GM23338 (cell line): Measurements from ENCODE around the gene CASTOR1. TPM values are rescaled to one million over a fixed set of nuclear protein-coding genes. Genes with fewer than 3 reads are reported as not detected.

Experiments used
- ATAC-seq: fragments of 200-7000 bp; cut with Tn5 transposase; 3 replicates; pipeline ENCODE4 v1.9.1; 2020
- DNase-seq: peaks from one replicate; pipeline ENCODE4 v3.0.0-alpha.2; 2015; ENCODE audit warnings: low spot score
- H2AFZ ChIP-seq: fragments of 200-600 bp; sonication (generic); 2 replicates; pipeline ENCODE4 v1.8.0; 2016; ENCODE audit warnings: antibody characterized with exemption, mild to moderate bottlenecking, moderate library complexity
- H3F3A ChIP-seq: fragments of 200-600 bp; sonication (generic); replicated peaks from 2 replicates; pipeline ENCODE4 v1.8.0; 2017; ENCODE audit warnings: antibody characterized with exemption, mixed run types, low read depth
- H3K27ac ChIP-seq: fragments of 200-600 bp; sonication (generic); 2 replicates; pipeline ENCODE4 v1.6.1; 2016; ENCODE audit warnings: low read depth
- H3K27me3 ChIP-seq: fragments of 200-600 bp; sonication (generic); 2 replicates; pipeline ENCODE4 v1.8.0; 2016; ENCODE audit warnings: mild to moderate bottlenecking, mixed run types, moderate library complexity; ENCODE audit not compliant: insufficient read depth
- H3K36me3 ChIP-seq: fragments of 200-600 bp; sonication (generic); 2 replicates; pipeline ENCODE4 v1.8.0; 2016; ENCODE audit warnings: mild to moderate bottlenecking; ENCODE audit not compliant: insufficient read depth
- H3K4me1 ChIP-seq: fragments of 200-600 bp; sonication (generic); 2 replicates; pipeline ENCODE4 v1.8.0; 2016; ENCODE audit warnings: mild to moderate bottlenecking, moderate library complexity; ENCODE audit not compliant: insufficient read depth
- H3K4me2 ChIP-seq: fragments of 200-600 bp; sonication (generic); 2 replicates; pipeline ENCODE4 v1.7.1; 2017; ENCODE audit warnings: mixed run types
- H3K4me3 ChIP-seq: fragments of 200-600 bp; sonication (generic); 2 replicates; pipeline ENCODE4 v1.6.1; 2016; ENCODE audit warnings: mixed run types
- H3K79me2 ChIP-seq: fragments of 200-600 bp; sonication (generic); replicated peaks from 2 replicates; pipeline ENCODE4 v1.8.0; 2017; ENCODE audit warnings: mild to moderate bottlenecking; ENCODE audit not compliant: insufficient read depth
- H3K9me2 ChIP-seq: fragments of 200-600 bp; sonication (generic); 2 replicates; pipeline ENCODE4 v1.8.0; 2017; ENCODE audit not compliant: insufficient read depth
- H4K20me1 ChIP-seq: fragments of 200-600 bp; sonication (generic); replicated peaks from 2 replicates; pipeline ENCODE4 v1.8.0; 2017; ENCODE audit warnings: mild to moderate bottlenecking; ENCODE audit not compliant: insufficient read depth
- H3K27ac Mint-ChIP-seq: 2 replicates; pipeline ENCODE4 v1.8.0; 2020; ENCODE audit warnings: inconsistent platforms, mild to moderate bottlenecking, moderate library complexity, mixed read lengths
- H3K27me3 Mint-ChIP-seq: 3 replicates; pipeline ENCODE4 v1.8.0; 2022; ENCODE audit warnings: low read depth, mild to moderate bottlenecking, moderate library complexity, mixed read lengths, inconsistent platforms; ENCODE audit not compliant: insufficient read depth, poor library complexity
- H3K36me3 Mint-ChIP-seq: 3 replicates; pipeline ENCODE4 v1.8.0; 2021; ENCODE audit warnings: low read depth, mild to moderate bottlenecking, inconsistent platforms, moderate library complexity, mixed read lengths
- H3K4me1 Mint-ChIP-seq: 3 replicates; pipeline ENCODE4 v1.8.0; 2020; ENCODE audit warnings: mild to moderate bottlenecking, inconsistent platforms, mixed read lengths
- H3K4me3 Mint-ChIP-seq: 3 replicates; pipeline ENCODE4 v1.8.0; 2021; ENCODE audit warnings: moderate library complexity, mild to moderate bottlenecking, inconsistent platforms, mixed read lengths
- H3K9me3 Mint-ChIP-seq: 3 replicates; pipeline ENCODE4 v1.8.0; 2020; ENCODE audit warnings: moderate library complexity, mild to moderate bottlenecking, inconsistent platforms, mixed read lengths
- CREB1 ChIP-seq: fragments of 250-450 bp; sonication (Bioruptor Pico); IDR thresholded peaks from 2 replicates; pipeline ENCODE4 v1.5.0; 2020; ENCODE audit warnings: low read depth, mild to moderate bottlenecking, moderate library complexity
- EZH2 ChIP-seq: fragments of 200-600 bp; sonication (generic); IDR thresholded peaks from one replicate; pipeline ENCODE4 v1.8.0; 2017; ENCODE audit warnings: antibody characterized with exemption, mild to moderate bottlenecking, low read depth; ENCODE audit not compliant: unreplicated experiment
- EZH2phosphoT487 ChIP-seq: fragments of 200-600 bp; sonication (generic); IDR thresholded peaks from one replicate; pipeline ENCODE4 v1.8.1; 2018; ENCODE audit warnings: antibody characterized with exemption; ENCODE audit not compliant: unreplicated experiment
- JUNB ChIP-seq: IDR thresholded peaks from one replicate; pipeline ENCODE4 v1.6.1; 2016; ENCODE audit warnings: antibody characterized with exemption; ENCODE audit not compliant: unreplicated experiment
- NANOG ChIP-seq: IDR thresholded peaks from 2 replicates; pipeline ENCODE4 v1.6.1; 2016; ENCODE audit warnings: antibody characterized with exemption, borderline replicate concordance
- POLR2AphosphoS5 ChIP-seq: IDR thresholded peaks from 2 replicates; pipeline ENCODE4 v1.6.1; 2016; ENCODE audit warnings: antibody characterized with exemption, low read depth
- STAT1 ChIP-seq: IDR thresholded peaks from one replicate; pipeline ENCODE4 v1.6.1; 2016; ENCODE audit warnings: antibody characterized with exemption; ENCODE audit not compliant: unreplicated experiment
- ZNF114 ChIP-seq: fragments of 250-450 bp; sonication (Bioruptor Pico); IDR thresholded peaks from 2 replicates; pipeline ENCODE4 v1.5.0; 2020; ENCODE audit warnings: mild to moderate bottlenecking, moderate library complexity
- ZNF331 ChIP-seq: fragments of 250-450 bp; sonication (Bioruptor Pico); IDR thresholded peaks from 2 replicates; pipeline ENCODE4 v1.5.0; 2020; ENCODE audit warnings: low read depth, mild to moderate bottlenecking, moderate library complexity
- polyA plus RNA-seq: library from polyadenylated mRNA; unstranded; fragments of >200 nt; fragmentation: Nextera tagmentation; extraction: Ambion mirVana; gene quantifications from 2 replicates; pipeline ENCODE4 v1.2.1, GENCODE V29; 2016
- total RNA-seq: library from RNA; depleted of rRNA; stranded (reverse); fragments of >200 nt; shearing (Covaris generic); gene quantifications from 2 replicates; pipeline ENCODE4 v1.2.3, GENCODE V29; 2014
- TF ChIP-seq, protein P1 (sequence below), 2 experiments: fragments of 200-600 bp in 1 of 2; sonication (generic) in 1 of 2; conservative IDR thresholded peaks; 2 replicates each; pipeline versions ENCODE4 v1.5.1 to v1.6.1; 2016 to 2017; ENCODE audit warnings: antibody characterized with exemption in 2 of 2, low read depth in 2 of 2, mild to moderate bottlenecking in 2 of 2, moderate library complexity in 1 of 2
- TF ChIP-seq, protein P2 (sequence below): fragments of 250-450 bp; sonication (Bioruptor Pico); IDR thresholded peaks from 2 replicates; pipeline ENCODE4 v1.5.0; 2020; ENCODE audit warnings: mild to moderate bottlenecking, moderate library complexity
- TF ChIP-seq, protein P3 (sequence below): IDR thresholded peaks from 2 replicates; pipeline ENCODE4 v1.6.1; 2016; ENCODE audit warnings: antibody characterized with exemption
- TF ChIP-seq, protein P4 (sequence below): IDR thresholded peaks from one replicate; pipeline ENCODE4 v1.6.1; 2018; ENCODE audit warnings: antibody characterized with exemption; ENCODE audit not compliant: unreplicated experiment

The CASTOR1 gene
- total and polyA plus RNA-seq, 2 experiments from 2014 or later: 11.3 to 23.2 TPM

DNA sequence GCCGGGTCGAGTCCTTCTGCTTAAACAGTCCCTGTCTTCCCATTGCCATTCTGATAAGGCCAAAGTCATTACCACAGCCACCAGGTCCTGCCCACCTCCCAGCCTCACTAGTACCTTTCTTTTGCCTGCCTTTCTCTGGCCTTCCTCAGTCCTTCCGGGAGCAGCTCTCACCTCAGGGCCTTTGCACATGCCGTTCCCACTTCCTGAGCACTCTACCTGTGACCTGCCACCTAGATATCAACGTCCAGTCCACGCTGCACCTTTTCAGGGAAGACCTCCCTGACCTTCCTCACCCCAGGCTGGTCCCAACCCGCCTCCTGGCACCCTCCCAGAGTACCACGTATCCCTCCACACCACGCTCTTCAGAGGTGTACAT, 14.9 kb downstream of the CASTOR1 start:
- Histone ChIP-seq H3K36me3 (no peaks in the 10 kb centered on the region), H3K79me2 (no peaks in the 10 kb centered on the region), H3K9me2 (no peaks in the 10 kb centered on the region), H2AFZ (no peak overlapping the region), H3K4me3 (no peak overlapping the region), H3K27ac (no peak overlapping the region), H4K20me1 (no peaks in the 10 kb centered on the region), H3K4me2 (no peak overlapping the region), H3K4me1 (0 out of 2 replicates have a peak, but pooled peaks cover 4% of the 10 kb centered on the region), H3K27me3 (no peaks in the 10 kb centered on the region), H3F3A (no peaks in the 10 kb centered on the region)
- no peak for DNase-seq
- Mint-ChIP-seq H3K4me1 (peaks cover 9% of the 10 kb centered on the region), H3K4me3 (no peak overlapping the region), H3K27me3 (peaks cover 22% of the 10 kb centered on the region), H3K27ac (no peak overlapping the region), H3K9me3 (no peaks in the 10 kb centered on the region), H3K36me3 (no peaks in the 10 kb centered on the region)
- ATAC-seq: no peak
- TF ChIP-seq CREB1 (no peak), POLR2AphosphoS5 (no peak), STAT1 (no peak), NANOG (no peak), EZH2phosphoT487 (no peak), EZH2 (no peak), JUNB (no peak), ZNF331 (no peak), ZNF114 (CRISPR knock-in tag) (no peak)
- TF ChIP-seq, protein P1, sequence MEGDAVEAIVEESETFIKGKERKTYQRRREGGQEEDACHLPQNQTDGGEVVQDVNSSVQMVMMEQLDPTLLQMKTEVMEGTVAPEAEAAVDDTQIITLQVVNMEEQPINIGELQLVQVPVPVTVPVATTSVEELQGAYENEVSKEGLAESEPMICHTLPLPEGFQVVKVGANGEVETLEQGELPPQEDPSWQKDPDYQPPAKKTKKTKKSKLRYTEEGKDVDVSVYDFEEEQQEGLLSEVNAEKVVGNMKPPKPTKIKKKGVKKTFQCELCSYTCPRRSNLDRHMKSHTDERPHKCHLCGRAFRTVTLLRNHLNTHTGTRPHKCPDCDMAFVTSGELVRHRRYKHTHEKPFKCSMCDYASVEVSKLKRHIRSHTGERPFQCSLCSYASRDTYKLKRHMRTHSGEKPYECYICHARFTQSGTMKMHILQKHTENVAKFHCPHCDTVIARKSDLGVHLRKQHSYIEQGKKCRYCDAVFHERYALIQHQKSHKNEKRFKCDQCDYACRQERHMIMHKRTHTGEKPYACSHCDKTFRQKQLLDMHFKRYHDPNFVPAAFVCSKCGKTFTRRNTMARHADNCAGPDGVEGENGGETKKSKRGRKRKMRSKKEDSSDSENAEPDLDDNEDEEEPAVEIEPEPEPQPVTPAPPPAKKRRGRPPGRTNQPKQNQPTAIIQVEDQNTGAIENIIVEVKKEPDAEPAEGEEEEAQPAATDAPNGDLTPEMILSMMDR (conservative IDR thresholded peaks at IDR 0.05; ENCODE audit: low read depth in 2 of 2): no peak
- TF ChIP-seq, protein P2, sequence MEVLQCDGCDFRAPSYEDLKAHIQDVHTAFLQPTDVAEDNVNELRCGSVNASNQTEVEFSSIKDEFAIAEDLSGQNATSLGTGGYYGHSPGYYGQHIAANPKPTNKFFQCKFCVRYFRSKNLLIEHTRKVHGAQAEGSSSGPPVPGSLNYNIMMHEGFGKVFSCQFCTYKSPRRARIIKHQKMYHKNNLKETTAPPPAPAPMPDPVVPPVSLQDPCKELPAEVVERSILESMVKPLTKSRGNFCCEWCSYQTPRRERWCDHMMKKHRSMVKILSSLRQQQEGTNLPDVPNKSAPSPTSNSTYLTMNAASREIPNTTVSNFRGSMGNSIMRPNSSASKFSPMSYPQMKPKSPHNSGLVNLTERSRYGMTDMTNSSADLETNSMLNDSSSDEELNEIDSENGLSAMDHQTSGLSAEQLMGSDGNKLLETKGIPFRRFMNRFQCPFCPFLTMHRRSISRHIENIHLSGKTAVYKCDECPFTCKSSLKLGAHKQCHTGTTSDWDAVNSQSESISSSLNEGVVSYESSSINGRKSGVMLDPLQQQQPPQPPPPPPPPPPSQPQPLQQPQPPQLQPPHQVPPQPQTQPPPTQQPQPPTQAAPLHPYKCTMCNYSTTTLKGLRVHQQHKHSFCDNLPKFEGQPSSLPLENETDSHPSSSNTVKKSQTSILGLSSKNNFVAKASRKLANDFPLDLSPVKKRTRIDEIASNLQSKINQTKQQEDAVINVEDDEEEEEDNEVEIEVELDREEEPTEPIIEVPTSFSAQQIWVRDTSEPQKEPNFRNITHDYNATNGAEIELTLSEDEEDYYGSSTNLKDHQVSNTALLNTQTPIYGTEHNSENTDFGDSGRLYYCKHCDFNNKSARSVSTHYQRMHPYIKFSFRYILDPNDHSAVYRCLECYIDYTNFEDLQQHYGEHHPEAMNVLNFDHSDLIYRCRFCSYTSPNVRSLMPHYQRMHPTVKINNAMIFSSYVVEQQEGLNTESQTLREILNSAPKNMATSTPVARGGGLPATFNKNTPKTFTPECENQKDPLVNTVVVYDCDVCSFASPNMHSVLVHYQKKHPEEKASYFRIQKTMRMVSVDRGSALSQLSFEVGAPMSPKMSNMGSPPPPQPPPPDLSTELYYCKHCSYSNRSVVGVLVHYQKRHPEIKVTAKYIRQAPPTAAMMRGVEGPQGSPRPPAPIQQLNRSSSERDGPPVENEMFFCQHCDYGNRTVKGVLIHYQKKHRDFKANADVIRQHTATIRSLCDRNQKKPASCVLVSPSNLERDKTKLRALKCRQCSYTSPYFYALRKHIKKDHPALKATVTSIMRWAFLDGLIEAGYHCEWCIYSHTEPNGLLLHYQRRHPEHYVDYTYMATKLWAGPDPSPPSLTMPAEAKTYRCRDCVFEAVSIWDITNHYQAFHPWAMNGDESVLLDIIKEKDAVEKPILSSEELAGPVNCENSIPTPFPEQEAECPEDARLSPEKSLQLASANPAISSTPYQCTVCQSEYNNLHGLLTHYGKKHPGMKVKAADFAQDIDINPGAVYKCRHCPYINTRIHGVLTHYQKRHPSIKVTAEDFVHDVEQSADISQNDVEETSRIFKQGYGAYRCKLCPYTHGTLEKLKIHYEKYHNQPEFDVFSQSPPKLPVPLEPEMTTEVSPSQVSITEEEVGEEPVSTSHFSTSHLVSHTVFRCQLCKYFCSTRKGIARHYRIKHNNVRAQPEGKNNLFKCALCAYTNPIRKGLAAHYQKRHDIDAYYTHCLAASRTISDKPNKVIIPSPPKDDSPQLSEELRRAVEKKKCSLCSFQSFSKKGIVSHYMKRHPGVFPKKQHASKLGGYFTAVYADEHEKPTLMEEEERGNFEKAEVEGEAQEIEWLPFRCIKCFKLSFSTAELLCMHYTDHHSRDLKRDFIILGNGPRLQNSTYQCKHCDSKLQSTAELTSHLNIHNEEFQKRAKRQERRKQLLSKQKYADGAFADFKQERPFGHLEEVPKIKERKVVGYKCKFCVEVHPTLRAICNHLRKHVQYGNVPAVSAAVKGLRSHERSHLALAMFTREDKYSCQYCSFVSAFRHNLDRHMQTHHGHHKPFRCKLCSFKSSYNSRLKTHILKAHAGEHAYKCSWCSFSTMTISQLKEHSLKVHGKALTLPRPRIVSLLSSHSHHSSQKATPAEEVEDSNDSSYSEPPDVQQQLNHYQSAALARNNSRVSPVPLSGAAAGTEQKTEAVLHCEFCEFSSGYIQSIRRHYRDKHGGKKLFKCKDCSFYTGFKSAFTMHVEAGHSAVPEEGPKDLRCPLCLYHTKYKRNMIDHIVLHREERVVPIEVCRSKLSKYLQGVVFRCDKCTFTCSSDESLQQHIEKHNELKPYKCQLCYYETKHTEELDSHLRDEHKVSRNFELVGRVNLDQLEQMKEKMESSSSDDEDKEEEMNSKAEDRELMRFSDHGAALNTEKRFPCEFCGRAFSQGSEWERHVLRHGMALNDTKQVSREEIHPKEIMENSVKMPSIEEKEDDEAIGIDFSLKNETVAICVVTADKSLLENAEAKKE: no peak
- TF ChIP-seq, protein P3, sequence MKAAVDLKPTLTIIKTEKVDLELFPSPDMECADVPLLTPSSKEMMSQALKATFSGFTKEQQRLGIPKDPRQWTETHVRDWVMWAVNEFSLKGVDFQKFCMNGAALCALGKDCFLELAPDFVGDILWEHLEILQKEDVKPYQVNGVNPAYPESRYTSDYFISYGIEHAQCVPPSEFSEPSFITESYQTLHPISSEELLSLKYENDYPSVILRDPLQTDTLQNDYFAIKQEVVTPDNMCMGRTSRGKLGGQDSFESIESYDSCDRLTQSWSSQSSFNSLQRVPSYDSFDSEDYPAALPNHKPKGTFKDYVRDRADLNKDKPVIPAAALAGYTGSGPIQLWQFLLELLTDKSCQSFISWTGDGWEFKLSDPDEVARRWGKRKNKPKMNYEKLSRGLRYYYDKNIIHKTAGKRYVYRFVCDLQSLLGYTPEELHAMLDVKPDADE: no peak
- TF ChIP-seq, protein P4, sequence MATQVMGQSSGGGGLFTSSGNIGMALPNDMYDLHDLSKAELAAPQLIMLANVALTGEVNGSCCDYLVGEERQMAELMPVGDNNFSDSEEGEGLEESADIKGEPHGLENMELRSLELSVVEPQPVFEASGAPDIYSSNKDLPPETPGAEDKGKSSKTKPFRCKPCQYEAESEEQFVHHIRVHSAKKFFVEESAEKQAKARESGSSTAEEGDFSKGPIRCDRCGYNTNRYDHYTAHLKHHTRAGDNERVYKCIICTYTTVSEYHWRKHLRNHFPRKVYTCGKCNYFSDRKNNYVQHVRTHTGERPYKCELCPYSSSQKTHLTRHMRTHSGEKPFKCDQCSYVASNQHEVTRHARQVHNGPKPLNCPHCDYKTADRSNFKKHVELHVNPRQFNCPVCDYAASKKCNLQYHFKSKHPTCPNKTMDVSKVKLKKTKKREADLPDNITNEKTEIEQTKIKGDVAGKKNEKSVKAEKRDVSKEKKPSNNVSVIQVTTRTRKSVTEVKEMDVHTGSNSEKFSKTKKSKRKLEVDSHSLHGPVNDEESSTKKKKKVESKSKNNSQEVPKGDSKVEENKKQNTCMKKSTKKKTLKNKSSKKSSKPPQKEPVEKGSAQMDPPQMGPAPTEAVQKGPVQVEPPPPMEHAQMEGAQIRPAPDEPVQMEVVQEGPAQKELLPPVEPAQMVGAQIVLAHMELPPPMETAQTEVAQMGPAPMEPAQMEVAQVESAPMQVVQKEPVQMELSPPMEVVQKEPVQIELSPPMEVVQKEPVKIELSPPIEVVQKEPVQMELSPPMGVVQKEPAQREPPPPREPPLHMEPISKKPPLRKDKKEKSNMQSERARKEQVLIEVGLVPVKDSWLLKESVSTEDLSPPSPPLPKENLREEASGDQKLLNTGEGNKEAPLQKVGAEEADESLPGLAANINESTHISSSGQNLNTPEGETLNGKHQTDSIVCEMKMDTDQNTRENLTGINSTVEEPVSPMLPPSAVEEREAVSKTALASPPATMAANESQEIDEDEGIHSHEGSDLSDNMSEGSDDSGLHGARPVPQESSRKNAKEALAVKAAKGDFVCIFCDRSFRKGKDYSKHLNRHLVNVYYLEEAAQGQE: no peak
